HepG2 (cell line): Measurements from ENCODE around the gene UBE2O. TPM values are rescaled to one million over a fixed set of nuclear protein-coding genes. Genes with fewer than 3 reads are reported as not detected.

Source experiments
- ATAC-seq: fragments of 200-7000 bp; cut with Tn5 transposase; 3 replicates; pipeline ENCODE4 v1.9.1; 2020; ENCODE audit warnings: mild to moderate bottlenecking, moderate library complexity
- BruUV-seq: library from RNA; stranded (reverse); fragments of 400-500 nt; replicated peaks from 2 replicates; lab custom pipeline; 2021; lab: Mats Ljungman, UMichigan
- CTCF ChIA-PET: fragments of 300-600 bp; formaldehyde crosslinking; extraction: SDS; loops from one replicate; lab custom pipeline; 2021; ENCODE audit warnings: low total read pairs, inconsistent platforms, low intra/inter-chr PET ratio; lab: Yijun Ruan, JAX
- POLR2A ChIA-PET: fragments of 350-600 bp; sonication (Branson Sonifier 250); formaldehyde crosslinking; loops from one replicate; lab custom pipeline; 2020; ENCODE audit warnings: antibody characterized with exemption, inconsistent platforms; lab: Yijun Ruan, JAX
- DNase-seq: peaks from one replicate; pipeline ENCODE4 v3.0.0-alpha.2; 2015; ENCODE audit warnings: low spot score
- FAIRE-seq: peaks from 3 replicates; lab custom pipeline; 2011; peaks lifted over from hg19 to GRCh38; lab: Jason Lieb, UNC
- H2AFZ ChIP-seq: one replicate; pipeline ENCODE4 v1.6.1; 2011; ENCODE audit warnings: low read length, inconsistent platforms
- H3K27ac ChIP-seq: fragments of 300-600 bp; 3 replicates; pipeline ENCODE4 v1.8.0; 2011; ENCODE audit warnings: mixed run types, mild to moderate bottlenecking, mixed read lengths, low read length, inconsistent platforms; ENCODE audit not compliant: insufficient read depth; ENCODE audit errors: extremely low read length
- H3K27me3 ChIP-seq, 2 experiments: fragments of 200-600 bp in 1 of 2; 2 replicates in 1 of 2; 3 replicates in 1 of 2; pipeline versions ENCODE4 v1.6.0 to v1.8.0; 2011; ENCODE audit warnings: low read length in 2 of 2, mild to moderate bottlenecking in 2 of 2, moderate library complexity in 2 of 2, inconsistent platforms in 1 of 2; ENCODE audit not compliant: insufficient read depth in 2 of 2, control insufficient read depth in 1 of 2
- H3K36me3 ChIP-seq, 2 experiments: fragments of 200-600 bp in 1 of 2; replicated peaks in 1 of 2; 2 replicates in 1 of 2; 3 replicates in 1 of 2; pipeline versions ENCODE4 v1.5.1 to v1.8.0; 2011; ENCODE audit warnings: low read length in 2 of 2, inconsistent platforms in 1 of 2; ENCODE audit not compliant: insufficient read depth in 2 of 2, control insufficient read depth in 1 of 2
- H3K4me1 ChIP-seq: 2 replicates; pipeline ENCODE4 v1.5.1; 2012; ENCODE audit warnings: low read length, inconsistent platforms; ENCODE audit not compliant: insufficient read depth
- H3K4me2 ChIP-seq: 2 replicates; pipeline ENCODE4 v1.6.0; 2011; ENCODE audit warnings: low read depth, low read length, inconsistent platforms
- H3K4me3 ChIP-seq, 3 experiments: fragments of 200-600 bp in 1 of 3; sonication (generic), shearing (Covaris generic) in 1 of 3; replicated peaks in 1 of 3; 2 replicates each; pipeline ENCODE4 v1.5.1; 2011 to 2016; ENCODE audit warnings: low read length in 3 of 3, inconsistent platforms in 2 of 3, low read depth in 2 of 3, mild to moderate bottlenecking in 2 of 3, control low read depth in 1 of 3, mixed read lengths in 1 of 3; ENCODE audit not compliant: insufficient read depth in 1 of 3
- H3K79me2 ChIP-seq: one replicate; pipeline ENCODE4 v1.6.1; 2011; ENCODE audit warnings: low read length, inconsistent platforms; ENCODE audit not compliant: insufficient read depth
- H3K9ac ChIP-seq: 2 replicates; pipeline ENCODE4 v1.6.0; 2011; ENCODE audit warnings: mild to moderate bottlenecking, low read depth, low read length, inconsistent platforms; ENCODE audit not compliant: insufficient read depth
- H3K9me3 ChIP-seq: 2 replicates; pipeline ENCODE4 v1.5.1; 2012; ENCODE audit warnings: mild to moderate bottlenecking, low read length
- H4K20me1 ChIP-seq: 2 replicates; pipeline ENCODE4 v1.6.0; 2011; ENCODE audit warnings: inconsistent platforms, mild to moderate bottlenecking, low read length, moderate library complexity; ENCODE audit not compliant: insufficient read depth
- AGO2 ChIP-seq: fragments of 200-400 bp; formaldehyde crosslinking; optimal IDR thresholded peaks from 2 replicates; pipeline ENCODE3; 2017; ENCODE audit warnings: mild to moderate bottlenecking, low read depth, low read length, moderate library complexity
- AKAP8 ChIP-seq: sonication (generic); formaldehyde crosslinking; IDR thresholded peaks from 2 replicates; pipeline ENCODE4 v1.5.1; 2020; ENCODE audit warnings: mild to moderate bottlenecking, missing genetic modification reagents
- DBP ChIP-seq: sonication (generic); formaldehyde crosslinking; IDR thresholded peaks from 2 replicates; pipeline ENCODE4 v1.4.0; 2020; ENCODE audit warnings: missing genetic modification reagents; ENCODE audit errors: not compliant biosample characterization
- FOXK1 ChIP-seq: sonication (generic); formaldehyde crosslinking; IDR thresholded peaks from 2 replicates; pipeline ENCODE4 v1.4.0; 2020; ENCODE audit warnings: low read depth, missing genetic modification reagents, borderline replicate concordance
- GMEB2 ChIP-seq: IDR thresholded peaks from 2 replicates; pipeline ENCODE4 v1.6.1; 2016; ENCODE audit warnings: missing biosample characterization, missing genetic modification reagents, low read depth
- HES4 ChIP-seq: sonication (generic); formaldehyde crosslinking; IDR thresholded peaks from 2 replicates; pipeline ENCODE4 v1.9.0; 2021; ENCODE audit warnings: mild to moderate bottlenecking, missing genetic modification reagents, borderline replicate concordance
- HNRNPH1 ChIP-seq: fragments of 200-400 bp; formaldehyde crosslinking; optimal IDR thresholded peaks from 2 replicates; pipeline ENCODE3; 2017; ENCODE audit warnings: mild to moderate bottlenecking, low read depth, low read length
- NR2F6 ChIP-seq, 2 experiments: IDR thresholded peaks; 2 replicates each; pipeline ENCODE4 v1.6.1; 2016; ENCODE audit warnings: antibody characterized with exemption in 1 of 2, mild to moderate bottlenecking in 1 of 2
- PATZ1 ChIP-seq: sonication (generic); formaldehyde crosslinking; IDR thresholded peaks from 2 replicates; pipeline ENCODE4 v1.4.0; 2020; ENCODE audit warnings: missing genetic modification reagents
- TFDP2 ChIP-seq: sonication (generic); formaldehyde crosslinking; IDR thresholded peaks from 2 replicates; pipeline ENCODE4 v1.4.0; 2020; ENCODE audit warnings: missing genetic modification reagents
- ZNF687 ChIP-seq: sonication (generic); formaldehyde crosslinking; IDR thresholded peaks from 2 replicates; pipeline ENCODE4 v1.5.1; 2020; ENCODE audit warnings: mild to moderate bottlenecking, missing genetic modification reagents, moderate library complexity
- ZNF850 ChIP-seq: sonication (generic); formaldehyde crosslinking; conservative IDR thresholded peaks from 2 replicates; pipeline ENCODE4 v1.9.0; 2021; ENCODE audit warnings: mild to moderate bottlenecking, missing genetic modification reagents
- WGBS: methylation state at CpG from one replicate; pipeline ENCODE4 v1.1.6; 2017; ENCODE audit warnings: low lambda C conversion rate; 5-methylcytosine and 5-hydroxymethylcytosine counted together
- in situ Hi-C: cut with HindIII; loops from 2 replicates; pipeline ENCODE4 v1.10.0; 2017; ENCODE audit warnings: low pct_unique_long_range_greater_than_20kb; ENCODE audit not compliant: extremely low pct_ligation_motif_present
- intact Hi-C: fragments of 100-400 bp; cut with micrococcal nuclease; formaldehyde crosslinking; loops from one replicate; pipeline ENCODE4 v1.10.0; 2022; ENCODE audit not compliant: unreplicated experiment
- polyA plus RNA-seq, 8 experiments: library from polyadenylated mRNA; depleted of rRNA in 3 of 8; stranded (reverse) in 7 of 8; unstranded in 1 of 8; fragments of >200 nt; fragmentation: Illumina TruSeq in 4 of 8; extraction: Trizol in 4 of 8; gene quantifications; 2 replicates each; pipeline versions ENCODE4 v1.2.1 to v1.2.3, GENCODE V29; 2011 to 2016; ENCODE audit warnings: low read depth in 4 of 8, missing spikeins in 1 of 8, mixed read lengths in 1 of 8; ENCODE audit not compliant: insufficient read depth in 1 of 8
- total RNA-seq, 5 experiments: library from RNA; depleted of rRNA; stranded (reverse); fragments of >200 nt; fragmentation: Illumina TruSeq; extraction: Trizol; gene quantifications; 2 replicates each; pipeline ENCODE4 v1.2.3, GENCODE V29; 2016; ENCODE audit warnings: low read depth in 1 of 5

UBE2O gene
- total and polyA plus RNA-seq, 2 of the 13 experiments (the other 11 are each of a cell fraction or from before 2014, with no cell fraction given): 21.5 to 23.5 TPM

GRCh38 chr17:76414334-76415295 lies 38.3 kb downstream of the UBE2O start:
- Histone ChIP-seq H3K9ac (no peak overlapping the region), H3K4me2 (no peak overlapping the region)
- POLR2A ChIA-PET: no interaction called here
- CTCF ChIA-PET: no interaction called here
- FAIRE-seq: no peak
- TF ChIP-seq AKAP8 (CRISPR knock-in tag) (no peak), DBP (CRISPR knock-in tag) (no peak), PATZ1 (no peak), HNRNPH1 (no peak), ZNF850 (CRISPR knock-in tag) (no peak), FOXK1 (CRISPR knock-in tag) (no peak), ZNF687 (CRISPR knock-in tag) (0 out of 2 replicates have a peak, but pooled peaks have one; percentile 2), HES4 (CRISPR knock-in tag) (0 out of 2 replicates have a peak, but pooled peaks have one; percentile 45), AGO2 (peak; percentile 50), GMEB2 (no peak), NR2F6 (IDR thresholded peaks at IDR 0.05) (no peak), NR2F6 (CRISPR knock-in tag; IDR thresholded peaks at IDR 0.05) (no peak), TFDP2 (no peak)
- TF ChIP-seq, all 625 proteins: peak for 3
- Histone ChIP-seq H3K4me1 (no peaks in the 10 kb centered on the region), H3K27ac (no peak overlapping the region), H3K79me2 (peaks cover 70% of the 10 kb centered on the region), H3K36me3 (peaks cover 14 to 43% of the 10 kb centered on the region in 2 experiments; a peak in 4 of 5 replicates), H3K27me3 (no peaks in the 10 kb centered on the region), H3K9me3 (no peaks in the 10 kb centered on the region), H2AFZ (no peak overlapping the region), H4K20me1 (peaks cover 29% of the 10 kb centered on the region; the same call in 1 of the 2 replicates), H3K4me3 (no peak overlapping the region)
- WGBS: 95% methylated on average over 18 of the region's 21 CpGs
- no peak for DNase-seq
- in situ Hi-C loops: no loop called here
- no peak for ATAC-seq
- BruUV-seq: no TSS peak
- intact Hi-C loops: no loop called here
